Hematopoietic multipotent progenitor cell treated with erythropoietin and hydrocortisone succinate and interleukin-3 and kit ligand, for 17 days (in vitro differentiated cells): ENCODE results near the gene TRA2A.
"Not testable (repeated sequence)": the region's sequence is repeated elsewhere in the genome, so short reads cannot be mapped to it uniquely, and the experiment has no call there.

ENCODE experiments used
- DNase-seq: peaks from one replicate; pipeline ENCODE4 v3.0.0-alpha.2; 2015; ENCODE audit warnings: low spot score

The TRA2A gene

GRCh38 chr7:23494009-23494408, 37.8 kb downstream of the TRA2A start:
- no peak for DNase-seq

GRCh38 chr7:23491502-23491901, 40.3 kb downstream of the TRA2A start:
- no peak for DNase-seq

GRCh38 chr7:23490357-23491135, 41.2 kb downstream of the TRA2A start:
- no peak for DNase-seq

- not testable (repeated sequence) for DNase-seq
These were observed 43.1 kb downstream of the TRA2A start for GRCh38 chr7:23488714-23489113.

GRCh38 chr7:23487670-23488069, 44.1 kb downstream of the TRA2A start:
- no peak for DNase-seq

GRCh38 chr7:23486002-23486773, 45.6 kb downstream of the TRA2A start:
- no peak for DNase-seq

- DNase-seq, result no peak
These were observed 49.1 kb downstream of the TRA2A start for GRCh38 chr7:23482686-23483085.

GRCh38 chr7:23477962-23478866, 53.6 kb downstream of the TRA2A start:
- DNase-seq, result no peak

GRCh38 chr7:23477157-23477499, 54.7 kb downstream of the TRA2A start:
- no peak for DNase-seq

- DNase-seq, result no peak
These were observed 55.3 kb downstream of the TRA2A start for GRCh38 chr7:23476286-23477156.

- DNase-seq, result no peak
These were observed 56.3 kb downstream of the TRA2A start for GRCh38 chr7:23475576-23475839.

- no peak for DNase-seq
These were observed 56.8 kb downstream of the TRA2A start for GRCh38 chr7:23474829-23475575.

GRCh38 chr7:23474094-23474828, 57.5 kb downstream of the TRA2A start:
- peak; percentile 73 for DNase-seq

GRCh38 chr7:23473844-23474093, 58.0 kb downstream of the TRA2A start:
- DNase-seq, result no peak

GRCh38 chr7:23472956-23473843, 58.6 kb downstream of the TRA2A start:
- no peak for DNase-seq

GRCh38 chr7:23472556-23472955, 59.2 kb downstream of the TRA2A start:
- DNase-seq, result no peak

GRCh38 chr7:23472046-23472445, 59.7 kb downstream of the TRA2A start:
- no peak for DNase-seq

GRCh38 chr7:23471106-23471859, 60.5 kb downstream of the TRA2A start:
- no peak for DNase-seq
